HG02870 (cell line): ENCODE data around the gene IL1B.

Experiments
- ATAC-seq: cut with Tn5 transposase; IDR thresholded peaks from one replicate; pipeline ENCODE4 v1.9.1; 2021; ENCODE audit warnings: mild to moderate bottlenecking, moderate library complexity; ENCODE audit not compliant: unreplicated experiment

Gene IL1B

DNA sequence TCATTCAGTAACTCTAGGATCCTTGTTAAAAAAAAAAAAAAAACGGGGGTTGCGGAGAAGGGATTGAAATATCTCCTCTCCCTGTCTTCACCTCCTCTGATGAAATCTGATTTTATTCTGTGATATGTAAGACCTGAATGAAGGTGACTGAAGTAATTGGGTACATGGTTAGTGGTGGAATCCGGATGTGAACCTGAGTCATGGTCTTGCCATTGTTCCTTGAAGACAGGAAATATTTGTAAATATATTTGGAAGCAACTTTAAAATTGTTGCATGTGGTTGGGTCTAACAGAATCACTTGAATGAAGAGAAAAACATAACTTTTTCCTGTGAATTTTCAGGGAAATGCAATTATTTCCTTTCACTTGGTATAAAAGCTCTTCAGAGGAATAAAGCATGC lies 49.3 kb downstream of the IL1B start:
- ATAC-seq = no peak

DNA sequence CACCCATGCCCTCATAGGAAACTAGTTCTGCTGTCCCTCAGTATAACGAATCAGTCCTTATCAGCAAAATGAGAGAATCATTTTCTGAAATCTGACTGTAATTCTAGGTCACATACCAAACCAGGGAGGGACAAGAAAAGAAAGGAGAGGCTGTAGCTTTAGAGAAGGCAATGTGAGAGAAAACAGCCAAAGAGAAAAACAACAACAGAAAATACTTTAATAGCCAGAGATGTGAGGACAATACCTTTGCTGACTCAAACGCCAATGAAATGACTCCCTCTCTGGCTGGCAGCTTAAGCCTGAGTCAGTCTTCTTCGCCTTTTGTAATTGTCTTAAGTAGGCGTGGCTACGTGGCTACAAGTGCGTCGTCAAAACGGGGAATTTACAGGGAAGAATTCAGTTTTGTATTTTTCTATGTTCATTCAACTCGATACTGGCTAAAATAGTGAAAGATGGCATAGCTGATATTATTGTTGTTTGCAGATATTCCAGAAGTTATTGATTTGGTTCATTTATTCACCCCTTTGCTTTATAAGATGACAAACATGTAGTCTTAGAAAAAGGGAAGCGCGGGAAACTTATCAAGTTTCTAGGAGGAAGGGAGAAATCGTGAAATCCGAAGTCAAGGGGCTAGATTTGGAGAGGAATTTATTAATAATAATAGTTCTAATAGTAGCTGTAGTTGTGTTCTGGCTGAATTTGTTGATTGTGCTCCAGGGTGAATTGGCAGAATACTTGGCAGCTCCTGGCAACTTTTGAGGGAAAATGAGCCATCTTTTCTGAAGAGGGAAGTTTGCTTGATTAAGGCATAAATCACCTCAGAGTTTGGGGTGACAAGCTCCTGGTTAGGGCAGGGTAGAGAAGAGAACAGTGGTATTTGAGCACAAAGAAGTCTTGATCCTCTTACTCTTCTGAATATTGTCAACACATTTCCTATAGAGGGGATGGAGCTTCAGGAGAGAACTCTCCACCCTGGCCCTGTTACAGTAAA lies 52.1 kb downstream of the IL1B start, which contains the start of gene IL1A:
Gene IL1A (minus strand): TSS at position 295 of the 991 bp plus-strand sequence. CDS start 723 bp downstream, outside the sequence.
- ATAC-seq = no peak

DNA sequence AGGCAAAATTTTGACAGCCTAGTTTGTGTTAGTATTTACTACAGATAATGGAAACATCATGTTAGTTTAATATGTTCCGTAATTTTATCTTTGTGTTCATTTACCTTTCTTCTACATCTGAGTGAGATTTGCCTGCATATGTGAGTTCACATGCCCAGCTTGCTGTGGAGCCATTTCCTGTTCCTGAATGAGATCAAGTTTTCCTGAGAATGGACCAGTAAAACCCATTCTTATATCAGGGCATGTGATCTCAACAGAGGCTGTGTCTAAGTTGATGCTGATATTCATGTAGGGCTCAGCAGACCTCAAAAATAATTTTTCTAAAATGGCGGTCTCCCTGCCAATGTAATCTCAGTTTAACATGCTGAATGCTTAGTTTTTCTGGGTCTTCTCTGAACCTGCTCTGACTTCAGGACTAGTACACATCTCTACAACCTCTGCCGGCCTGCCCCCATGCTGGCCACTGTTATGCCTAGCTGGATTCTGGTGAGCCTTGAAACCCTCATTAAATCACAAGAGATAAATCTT lies 53.3 kb downstream of the IL1B start:
- no peak for ATAC-seq

DNA sequence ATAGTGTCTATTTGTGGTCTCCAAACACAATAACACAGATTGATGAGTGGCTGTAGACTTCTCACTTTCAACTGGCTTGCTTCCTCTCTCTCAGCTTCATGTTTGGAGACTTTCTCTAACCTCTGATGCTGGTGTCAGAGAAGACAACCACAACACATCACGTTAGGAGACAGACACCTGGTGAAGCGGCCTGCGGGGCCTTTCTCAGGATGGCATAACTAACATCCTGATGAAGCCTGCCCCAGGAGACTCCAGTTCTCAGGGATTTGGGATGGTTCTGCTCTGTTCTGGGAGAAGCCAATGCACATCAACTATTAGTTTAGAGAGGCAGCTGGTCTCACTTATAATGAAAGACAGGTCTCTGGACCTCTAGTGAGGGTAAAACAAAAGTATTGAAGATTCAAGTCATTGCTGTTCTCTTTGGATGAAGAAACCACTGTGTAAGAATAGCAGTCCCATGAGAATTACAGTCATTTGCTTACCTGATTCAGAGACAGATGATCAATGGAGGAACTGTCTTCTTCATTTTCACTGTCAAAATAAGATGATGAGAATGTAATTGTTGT lies 54.3 kb downstream of the IL1B start:
- peak; percentile 83 for ATAC-seq
